Urinary bladder (tissue), 2 donors: ENCODE data around the gene ZNF284. TPM values are rescaled to one million over a fixed set of nuclear protein-coding genes. Genes with fewer than 3 reads are reported as not detected.

Source experiments
- polyA plus RNA-seq: library from polyadenylated mRNA; stranded (reverse); fragments of 200-250 nt; gene quantifications from one replicate; pipeline ENCODE4 v1.2.3, GENCODE V29; 2013
- small RNA-seq: library from RNA; depleted of rRNA; stranded (forward); fragments of <200 nt; gene quantifications from one replicate; pipeline ENCODE3, GENCODE V24; 2014
- total RNA-seq: library from RNA; depleted of rRNA; stranded (reverse); fragments of >200 nt; gene quantifications from one replicate; pipeline ENCODE4 v1.2.3, GENCODE V29; 2014
- donor health status: healthy.

The ZNF284 gene
- total and polyA plus RNA-seq, 2 donors = 0.71 to 5.7 TPM

Small RNAs within 50 kb of the gene (small RNA-seq; reads per million reads assigned to genes)
- gene RNU6-902P = not detected

Other genes starting within 250 kb of the ZNF284 start
- gene ZNF283, start 244.8 kb upstream of the ZNF284 start, total RNA-seq = 54.0 TPM
- gene ZNF283, start 244.8 kb upstream of the ZNF284 start, polyA plus RNA-seq = 3.1 TPM
- gene ZNF404, start 188.2 kb upstream of the ZNF284 start, total RNA-seq = 4.8 TPM
- gene ZNF404, start 188.2 kb upstream of the ZNF284 start, polyA plus RNA-seq = 7.1 TPM
- 33.1 TPM for gene ZNF45, start 136.9 kb upstream of the ZNF284 start, total RNA-seq
- 7.3 TPM for gene ZNF45, start 136.9 kb upstream of the ZNF284 start, polyA plus RNA-seq
- 14.6 TPM for gene ZNF221, start 120.9 kb upstream of the ZNF284 start, total RNA-seq
- gene ZNF221, start 120.9 kb upstream of the ZNF284 start, polyA plus RNA-seq = 2.0 TPM
- gene ZNF155, start 88.0 kb upstream of the ZNF284 start, total RNA-seq = 14.1 TPM
- gene ZNF155, start 88.0 kb upstream of the ZNF284 start, polyA plus RNA-seq = 5.6 TPM
- gene ZNF230, start 69.2 kb upstream of the ZNF284 start, total RNA-seq = 9.9 TPM
- 4.0 TPM for gene ZNF230, start 69.2 kb upstream of the ZNF284 start, polyA plus RNA-seq
- gene ZNF222, start 46.8 kb upstream of the ZNF284 start, total RNA-seq = 9.2 TPM
- 5.3 TPM for gene ZNF222, start 46.8 kb upstream of the ZNF284 start, polyA plus RNA-seq
- 11.7 TPM for gene ZNF223, start 20.1 kb upstream of the ZNF284 start, total RNA-seq
- 3.6 TPM for gene ZNF223, start 20.1 kb upstream of the ZNF284 start, polyA plus RNA-seq
- gene ZNF224, start 22.2 kb downstream of the ZNF284 start, total RNA-seq = 65.7 TPM
- 12.3 TPM for gene ZNF224, start 22.2 kb downstream of the ZNF284 start, polyA plus RNA-seq
- gene ZNF225, start 41.2 kb downstream of the ZNF284 start, total RNA-seq = 13.5 TPM
- gene ZNF225, start 41.2 kb downstream of the ZNF284 start, polyA plus RNA-seq = 2.6 TPM
- gene ZNF234, start 69.4 kb downstream of the ZNF284 start, total RNA-seq = 20.7 TPM
- 4.3 TPM for gene ZNF234, start 69.4 kb downstream of the ZNF284 start, polyA plus RNA-seq
- 41.1 TPM for gene ZNF226, start 92.9 kb downstream of the ZNF284 start, total RNA-seq
- 18.7 TPM for gene ZNF226, start 92.9 kb downstream of the ZNF284 start, polyA plus RNA-seq
- 34.5 TPM for gene ZNF227, start 140.4 kb downstream of the ZNF284 start, total RNA-seq
- 7.4 TPM for gene ZNF227, start 140.4 kb downstream of the ZNF284 start, polyA plus RNA-seq
- gene ZNF233, start 187.7 kb downstream of the ZNF284 start, total RNA-seq = 3.1 TPM
- gene ZNF233, start 187.7 kb downstream of the ZNF284 start, polyA plus RNA-seq = 1.4 TPM
- 20.8 TPM for gene ZNF235, start 232.9 kb downstream of the ZNF284 start, total RNA-seq
- 3.2 TPM for gene ZNF235, start 232.9 kb downstream of the ZNF284 start, polyA plus RNA-seq